Stimulated activated CD8-positive, alpha-beta memory T cell treated with anti-CD3 and anti-CD28 coated beads, Interleukin-7, amount 100 ng/mL, for 24 hours (primary cell): ENCODE data around the gene SERPINA12.
"Not testable (repeated sequence)": the region's sequence is repeated elsewhere in the genome, so short reads cannot be mapped to it uniquely, and the experiment has no call there.

Experiments
- DNase-seq: peaks from one replicate; pipeline ENCODE4 v3.0.0-alpha.2; 2020; ENCODE audit warnings: low read depth

The SERPINA12 gene

GRCh38 chr14:94536836-94537235 lies 27.6 kb upstream of the SERPINA12 start:
- no peak for DNase-seq

- no peak for DNase-seq
Measured at GRCh38 chr14:94535506-94535905, 26.2 kb upstream of the SERPINA12 start.

- DNase-seq: no peak
Measured at GRCh38 chr14:94532447-94532846, 23.2 kb upstream of the SERPINA12 start.

- no peak for DNase-seq
Measured at GRCh38 chr14:94531187-94531586, 21.9 kb upstream of the SERPINA12 start.

GRCh38 chr14:94524093-94524492 lies 14.8 kb upstream of the SERPINA12 start:
- no peak for DNase-seq

- no peak for DNase-seq
Measured at GRCh38 chr14:94523265-94523664, 14.0 kb upstream of the SERPINA12 start.

GRCh38 chr14:94522115-94522724 lies 13.0 kb upstream of the SERPINA12 start:
- DNase-seq: no peak

GRCh38 chr14:94521375-94522114 lies 12.3 kb upstream of the SERPINA12 start:
- DNase-seq: no peak

- DNase-seq: no peak
Measured at GRCh38 chr14:94517641-94518257, 8.5 kb upstream of the SERPINA12 start.

GRCh38 chr14:94517248-94517640 lies 8.0 kb upstream of the SERPINA12 start:
- DNase-seq: no peak

GRCh38 chr14:94515856-94516255 lies 6.6 kb upstream of the SERPINA12 start:
- no peak for DNase-seq

- no peak for DNase-seq
Measured at GRCh38 chr14:94515426-94515825, 6.2 kb upstream of the SERPINA12 start.

- DNase-seq: no peak
Measured at GRCh38 chr14:94514351-94514750, 5.1 kb upstream of the SERPINA12 start.

- not testable (repeated sequence) for DNase-seq
Measured at GRCh38 chr14:94510481-94510880, 1.2 kb upstream of the SERPINA12 start.

GRCh38 chr14:94505641-94506040 lies 3.6 kb downstream of the SERPINA12 start:
- DNase-seq: no peak

GRCh38 chr14:94505206-94505605 lies 4.1 kb downstream of the SERPINA12 start:
- no peak for DNase-seq

- DNase-seq: no peak
Measured at GRCh38 chr14:94501588-94502516, 7.4 kb downstream of the SERPINA12 start.

- DNase-seq: no peak
Measured at GRCh38 chr14:94500264-94500663, 9.0 kb downstream of the SERPINA12 start.

GRCh38 chr14:94499673-94500072 lies 9.6 kb downstream of the SERPINA12 start:
- no peak for DNase-seq

GRCh38 chr14:94498215-94498614 lies 11.1 kb downstream of the SERPINA12 start:
- DNase-seq: no peak

GRCh38 chr14:94494085-94494484 lies 15.2 kb downstream of the SERPINA12 start:
- no peak for DNase-seq

GRCh38 chr14:94491511-94491910 lies 17.8 kb downstream of the SERPINA12 start:
- no peak for DNase-seq
